ENCODE measurements around the gene DLG2.

DLG2 gene

DNA sequence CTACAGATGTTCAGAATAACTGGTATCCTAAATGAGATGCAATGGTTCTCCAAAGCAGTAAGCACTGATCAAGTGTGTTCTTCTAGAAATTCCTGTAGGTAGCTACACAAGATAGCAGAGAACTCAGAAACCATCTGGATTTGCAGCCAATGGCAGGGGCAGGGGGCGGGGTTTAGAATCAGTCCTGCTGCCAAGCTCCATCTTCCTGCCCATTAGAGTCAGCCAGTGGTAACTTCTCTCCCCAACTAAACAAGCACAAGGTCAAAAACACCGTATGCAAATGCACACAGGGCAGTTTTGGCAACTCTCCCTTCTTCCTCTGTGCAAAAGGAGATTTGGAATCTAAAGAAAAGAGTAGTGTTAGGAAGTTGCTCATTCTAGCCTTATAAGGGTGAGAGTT, 2103.5 kb downstream of the DLG2 start:
- no peak for DNase-seq

DNA sequence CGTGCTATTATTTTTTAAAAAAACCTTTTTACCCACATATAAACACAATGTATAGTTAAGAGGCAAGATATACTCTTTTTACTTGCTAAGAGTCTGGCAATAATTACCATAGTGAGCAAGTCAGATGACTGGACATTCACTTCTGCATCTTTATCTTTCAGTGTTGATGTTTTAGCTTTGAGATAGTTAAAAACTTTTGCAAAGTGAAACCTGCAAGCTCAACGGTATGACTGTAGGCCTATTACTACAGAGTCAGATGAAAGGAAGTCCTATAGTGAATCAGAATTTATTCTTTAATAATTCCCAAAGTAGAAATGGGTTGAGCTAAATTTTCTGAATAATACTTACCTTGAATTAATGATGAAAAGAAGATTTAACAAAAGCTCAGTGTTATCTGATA, 2104.2 kb downstream of the DLG2 start:
- DNase-seq: no peak

DNA sequence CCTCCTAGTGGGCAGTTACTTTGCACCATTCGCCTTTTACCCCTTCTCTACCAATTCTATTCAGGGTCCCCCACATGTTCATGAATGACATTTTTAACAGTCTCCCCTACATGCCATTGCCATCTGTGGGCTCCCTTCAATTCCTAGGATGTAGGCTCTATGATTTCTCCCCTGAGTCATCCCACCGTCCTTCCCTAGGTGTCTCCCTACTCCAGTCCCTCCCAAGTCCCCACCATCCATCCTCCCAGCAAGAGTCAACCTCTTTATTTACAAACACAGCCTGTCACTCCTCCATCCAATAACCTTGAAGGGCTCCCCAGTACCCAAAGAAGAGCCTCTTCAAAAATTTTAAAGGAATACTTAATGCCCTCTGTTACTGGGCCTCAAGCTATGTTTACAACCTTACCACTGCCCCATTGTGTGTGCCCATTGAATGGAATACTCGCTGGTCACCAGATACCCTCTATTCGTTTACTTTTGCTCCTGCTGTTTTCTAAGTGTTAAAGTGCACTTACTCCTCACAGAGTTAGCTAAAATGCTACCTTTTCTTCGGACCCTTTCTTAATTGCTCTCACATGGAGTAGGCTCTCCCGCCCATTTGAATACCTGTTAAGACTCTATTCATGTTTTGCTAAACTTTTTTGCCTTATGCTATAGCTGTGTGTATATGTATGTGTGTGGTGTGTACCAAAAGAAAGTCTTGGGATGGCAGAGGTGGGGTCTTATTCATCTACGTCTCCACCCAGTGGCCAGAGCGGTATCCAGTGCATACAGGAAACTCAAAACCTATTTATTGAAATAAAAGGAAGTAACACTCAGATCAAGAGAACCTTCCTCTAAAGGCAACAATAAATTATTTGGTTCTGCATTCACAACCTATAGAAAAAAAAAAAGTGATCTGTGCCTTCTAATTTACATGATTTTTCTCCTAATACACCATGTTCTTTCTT, 2105.2 kb downstream of the DLG2 start:
- no peak for DNase-seq

DNA sequence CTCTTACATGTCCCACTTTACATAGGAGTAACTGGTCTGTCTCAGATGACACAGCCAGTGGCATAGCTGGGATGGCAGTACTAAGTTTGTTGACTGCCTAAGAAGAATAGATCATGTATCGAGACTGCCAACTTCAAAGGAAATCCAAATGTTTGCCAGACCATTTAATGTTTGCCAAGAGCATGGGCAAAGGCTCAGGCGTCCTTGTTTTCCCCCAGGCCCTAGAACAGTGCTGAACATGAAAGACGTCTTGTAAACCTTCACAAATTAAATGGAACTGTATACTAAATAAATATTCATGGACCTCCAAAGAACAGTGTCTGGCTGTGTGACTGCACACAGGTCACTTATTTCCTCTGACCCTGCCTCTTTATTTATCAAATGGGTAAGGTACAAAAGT, 2106.3 kb downstream of the DLG2 start:
- no peak for DNase-seq

DNA sequence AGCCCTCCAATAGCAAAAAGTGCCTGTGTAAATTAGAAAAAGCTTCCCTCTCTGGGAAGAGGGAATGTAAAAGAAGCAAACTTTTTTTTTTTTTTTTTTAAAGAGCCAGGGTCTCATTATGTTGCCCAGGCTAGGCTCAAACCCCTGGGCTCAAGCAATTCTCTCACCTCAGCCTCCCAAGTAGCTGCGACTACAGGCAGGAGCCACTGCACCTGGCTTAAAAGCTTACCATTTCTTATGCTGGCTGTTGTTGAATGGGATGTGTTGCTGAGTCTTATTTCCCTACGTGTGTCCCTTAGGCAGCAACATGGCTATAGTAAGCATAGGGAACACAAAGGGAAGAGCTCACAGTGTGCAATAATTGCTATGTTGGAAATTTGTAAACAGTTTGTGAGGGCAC, 2115.5 kb downstream of the DLG2 start:
- DNase-seq: no peak

DNA sequence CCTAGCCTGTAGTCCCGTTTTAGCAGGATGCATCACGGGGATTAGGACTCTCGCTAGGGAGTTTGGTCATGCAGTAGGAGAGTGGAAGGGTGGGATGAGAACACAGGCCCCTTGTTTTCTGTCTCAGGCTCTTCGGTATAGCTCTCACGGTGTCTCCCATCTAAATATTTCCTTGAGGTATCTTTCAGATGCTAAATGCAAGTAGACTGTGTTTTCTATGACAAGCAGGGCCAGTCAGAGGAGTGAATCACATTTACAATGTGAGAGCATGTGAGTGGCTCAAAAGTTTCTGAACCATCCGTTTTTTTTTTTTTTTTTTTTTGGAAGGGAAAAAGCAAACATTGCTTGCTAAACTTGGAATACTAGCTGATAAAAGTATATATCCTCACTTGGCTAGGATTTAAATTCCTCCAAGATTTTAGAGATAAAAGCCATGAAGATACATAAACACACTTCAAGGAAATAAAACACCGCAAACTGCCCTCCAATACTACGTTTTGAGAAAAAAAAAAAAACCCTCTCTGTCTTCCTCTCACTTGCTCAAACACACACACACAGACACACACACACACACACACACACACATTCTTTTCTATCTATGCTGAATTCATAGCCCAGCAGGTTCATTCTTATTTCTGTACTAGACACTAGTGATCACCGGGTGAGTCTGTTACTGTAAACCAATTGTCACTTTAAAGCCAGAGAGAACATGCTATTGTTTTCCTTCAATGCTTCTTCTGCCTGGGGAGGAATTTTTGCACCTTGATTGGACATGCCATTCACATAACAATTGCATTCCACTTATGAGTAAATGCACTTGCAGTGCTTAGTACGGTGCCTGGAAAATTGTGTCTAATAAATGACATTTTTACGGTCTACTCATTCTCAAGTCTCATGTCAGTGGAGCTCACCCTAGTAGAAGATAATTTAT, 2116.3 kb downstream of the DLG2 start:
- DNase-seq: no peak

DNA sequence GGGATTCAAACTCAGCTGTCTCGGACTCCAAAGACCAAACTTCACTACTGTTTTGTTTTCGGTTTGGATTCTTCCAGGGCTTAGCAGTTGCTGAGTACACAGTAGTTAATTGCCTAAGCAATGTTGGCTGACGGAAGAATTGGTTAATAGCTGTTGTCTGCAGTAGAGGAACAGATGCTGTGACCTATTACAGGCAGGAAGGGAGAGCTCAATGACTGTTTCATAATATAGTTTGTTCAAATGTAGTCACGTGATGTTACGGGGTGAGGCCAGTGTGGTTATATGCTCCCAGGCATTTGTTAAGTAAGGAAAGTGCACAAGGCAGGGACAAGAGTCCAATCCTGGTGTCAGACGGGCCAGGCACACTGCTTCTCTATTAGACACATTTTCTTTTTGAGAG, 2118.3 kb downstream of the DLG2 start:
- no peak for DNase-seq

DNA sequence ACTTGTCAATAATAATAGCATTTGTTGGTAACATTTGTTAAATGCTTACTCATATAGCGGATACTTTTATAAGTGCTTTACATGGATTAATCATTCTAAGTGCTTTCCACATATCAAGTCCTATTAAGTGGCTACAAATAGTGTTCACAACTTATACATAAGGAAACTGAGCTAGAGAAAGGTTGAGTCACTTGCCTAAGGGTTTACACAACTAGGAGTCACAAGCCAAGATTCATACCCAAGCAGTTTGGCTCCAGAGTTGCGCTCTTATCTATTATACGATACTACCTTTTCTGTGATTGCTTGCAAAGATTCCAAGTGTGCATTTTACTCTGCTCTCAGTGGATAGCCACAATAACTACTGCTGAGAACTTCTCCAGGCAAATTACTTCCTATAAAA, 2125.1 kb downstream of the DLG2 start:
- no peak for DNase-seq

DNA sequence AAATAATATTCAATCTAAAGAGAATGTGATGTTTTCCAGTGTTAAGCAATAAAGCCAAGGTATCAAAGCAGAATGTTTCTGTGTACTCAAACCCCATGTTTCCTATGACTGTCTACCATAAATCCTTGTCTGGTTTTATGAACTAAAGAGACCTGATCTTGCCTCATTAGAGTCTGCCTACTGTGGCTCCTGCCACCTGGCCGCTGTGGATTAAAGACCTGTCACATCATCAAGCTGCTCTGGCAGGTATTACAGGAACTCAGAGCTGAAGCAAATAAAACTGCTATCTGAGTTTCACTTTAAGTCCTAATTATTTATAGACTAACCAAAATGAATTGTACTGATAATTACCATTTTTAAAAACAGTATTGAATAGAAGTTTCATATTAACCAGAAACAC, 2133.2 kb downstream of the DLG2 start:
- DNase-seq: no peak

DNA sequence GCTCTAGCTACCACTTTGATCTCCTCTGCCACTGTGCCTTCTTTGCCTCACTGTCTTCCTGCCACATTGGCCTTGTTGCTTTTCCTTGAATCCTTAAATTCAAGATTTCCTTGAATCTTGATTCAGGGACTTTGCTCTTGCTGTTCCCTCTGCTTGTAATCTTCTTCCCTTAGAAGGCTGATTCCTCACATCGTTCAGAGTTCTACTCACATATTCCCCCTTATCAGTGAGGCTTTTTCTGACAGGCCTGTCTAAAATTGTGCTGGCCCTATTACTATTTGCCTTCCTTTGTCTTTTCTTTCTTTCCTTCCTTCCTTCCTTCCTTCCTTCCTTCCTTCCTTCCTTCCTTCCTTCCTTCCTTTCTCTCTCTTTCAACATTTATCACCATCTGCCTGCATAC, 2134.1 kb downstream of the DLG2 start:
- no peak for DNase-seq

DNA sequence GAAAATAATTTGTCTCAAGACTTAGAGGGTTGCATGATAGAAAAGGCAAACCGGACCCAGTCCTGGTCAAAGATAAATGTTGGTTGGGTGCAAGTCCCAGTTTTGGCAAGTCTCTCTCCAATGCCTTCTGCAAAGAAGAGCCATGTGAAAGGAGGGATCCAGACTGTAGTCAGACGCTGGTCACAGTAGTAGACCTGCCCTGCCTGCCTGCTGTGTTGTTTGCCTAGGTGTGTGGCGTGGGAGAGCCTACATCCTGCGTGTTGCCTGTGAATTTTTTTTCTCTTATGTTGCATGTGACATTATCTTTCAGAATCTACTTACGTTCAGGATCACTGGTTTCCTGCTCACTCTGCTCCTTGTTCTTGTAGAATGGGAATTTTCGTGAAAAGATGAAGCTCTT, 2143.3 kb downstream of the DLG2 start:
- no peak for DNase-seq

DNA sequence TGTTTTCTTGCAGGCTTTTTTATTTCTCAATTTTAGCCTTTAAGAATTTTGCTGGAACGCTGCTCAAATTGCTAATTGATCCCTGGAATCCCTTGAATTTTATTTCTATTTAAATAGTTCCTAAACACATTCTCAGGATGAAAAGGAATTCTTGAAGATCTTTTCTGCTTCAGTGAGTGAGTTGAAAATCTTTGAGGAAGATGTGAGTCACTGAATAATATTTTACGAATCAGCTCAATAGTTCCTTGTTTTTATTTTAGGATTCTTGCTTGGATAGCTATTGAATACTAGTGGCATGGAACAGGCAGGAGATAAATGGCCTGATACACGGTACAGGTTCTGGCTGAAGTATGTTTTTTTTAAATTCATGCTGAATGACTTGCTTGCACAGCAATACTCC, 2146.3 kb downstream of the DLG2 start:
- no peak for DNase-seq

DNA sequence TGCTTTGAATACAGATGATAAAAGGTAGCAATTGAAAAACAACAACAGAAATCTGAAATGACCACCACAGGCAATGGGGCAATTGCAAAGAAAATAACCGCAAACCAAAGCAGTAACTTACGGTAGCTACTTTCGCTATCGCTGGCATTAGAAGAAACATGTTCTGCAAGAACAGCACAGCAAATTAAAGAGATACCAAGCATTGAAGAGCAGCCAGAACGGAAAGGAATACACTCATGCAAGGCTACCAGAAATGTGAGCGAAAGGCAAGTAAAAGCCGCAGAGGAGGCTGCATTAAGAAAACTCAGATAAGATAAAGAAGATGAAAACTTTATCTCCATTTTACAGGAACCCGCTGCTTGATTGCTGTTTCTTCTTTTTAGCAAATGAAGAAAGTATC, 2146.9 kb downstream of the DLG2 start:
- DNase-seq: no peak

DNA sequence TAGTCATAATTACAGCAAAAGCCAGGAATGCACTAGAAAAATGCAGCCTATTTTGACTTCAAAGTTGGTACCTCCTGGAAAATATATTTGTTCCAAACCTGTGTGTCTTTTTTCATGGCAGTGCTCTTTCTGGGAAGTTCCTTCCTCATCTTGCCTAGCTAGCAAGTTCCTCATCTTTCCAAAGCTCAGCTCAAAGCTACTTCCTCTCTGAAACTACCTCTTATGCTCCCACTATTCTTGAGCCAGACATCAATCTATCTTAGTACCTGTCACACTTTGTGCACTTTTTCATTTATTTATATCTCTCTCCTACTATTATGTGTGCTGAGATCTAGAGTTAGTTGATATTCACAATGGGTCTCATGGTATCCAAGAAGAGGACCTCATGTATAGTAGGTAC, 2149.4 kb downstream of the DLG2 start:
- DNase-seq: no peak

DNA sequence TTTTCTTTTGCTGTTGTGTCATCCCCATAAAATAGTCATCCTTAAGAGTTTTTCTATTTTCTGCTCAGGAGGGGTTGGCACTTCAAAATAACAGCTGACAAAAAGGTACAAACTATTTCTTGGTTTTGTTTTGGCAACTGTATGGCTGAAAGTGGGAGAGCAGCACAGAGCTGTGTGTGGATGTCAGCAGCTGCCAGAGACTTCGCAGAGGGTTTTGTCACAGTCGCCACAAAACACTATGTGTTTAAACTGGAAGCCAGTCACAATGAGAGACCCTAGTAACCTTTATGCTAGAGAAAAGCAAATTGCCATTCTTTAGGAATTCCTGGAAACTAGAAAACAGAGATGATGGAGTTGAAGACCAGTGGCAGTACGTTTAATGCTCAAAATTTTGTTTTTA, 2151.4 kb downstream of the DLG2 start:
- no peak for DNase-seq

DNA sequence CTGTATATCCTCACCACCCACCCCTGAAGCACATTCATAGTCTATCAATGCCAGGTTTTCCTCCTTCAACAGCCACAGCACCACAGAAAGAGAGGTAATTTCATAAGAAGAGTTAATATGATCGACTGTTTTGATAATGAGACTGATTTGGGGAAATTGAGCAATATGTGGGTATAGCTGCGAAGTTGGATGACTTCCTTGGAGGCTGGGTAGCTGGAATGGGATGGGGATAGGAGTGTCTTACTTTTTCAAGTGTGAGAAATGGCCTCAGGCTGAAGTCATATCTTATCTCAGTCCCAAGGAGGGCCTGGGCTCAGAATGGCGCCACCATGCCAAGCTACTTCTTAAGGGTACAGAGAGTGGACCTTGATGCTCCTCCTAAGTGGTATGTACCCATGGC, 2153.4 kb downstream of the DLG2 start:
- DNase-seq: no peak

DNA sequence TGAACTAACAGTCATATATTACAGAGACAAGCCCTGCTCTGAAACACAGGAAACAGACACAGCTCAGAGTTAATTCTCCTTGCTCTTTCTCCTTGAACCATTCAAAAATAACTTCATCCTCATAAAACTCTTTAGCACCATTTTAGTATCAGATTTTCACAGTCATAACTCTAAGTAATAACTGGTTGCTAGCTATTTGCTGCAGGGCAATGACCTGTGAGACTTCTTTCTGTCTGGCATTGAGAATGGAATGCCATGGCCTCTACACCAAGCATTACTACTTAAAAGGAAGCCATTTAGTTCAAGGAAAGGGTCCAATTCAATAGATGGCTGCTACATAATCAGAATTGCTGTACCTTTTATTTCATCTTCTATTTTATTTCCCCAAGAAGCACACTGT, 2154.3 kb downstream of the DLG2 start:
- DNase-seq: no peak

DNA sequence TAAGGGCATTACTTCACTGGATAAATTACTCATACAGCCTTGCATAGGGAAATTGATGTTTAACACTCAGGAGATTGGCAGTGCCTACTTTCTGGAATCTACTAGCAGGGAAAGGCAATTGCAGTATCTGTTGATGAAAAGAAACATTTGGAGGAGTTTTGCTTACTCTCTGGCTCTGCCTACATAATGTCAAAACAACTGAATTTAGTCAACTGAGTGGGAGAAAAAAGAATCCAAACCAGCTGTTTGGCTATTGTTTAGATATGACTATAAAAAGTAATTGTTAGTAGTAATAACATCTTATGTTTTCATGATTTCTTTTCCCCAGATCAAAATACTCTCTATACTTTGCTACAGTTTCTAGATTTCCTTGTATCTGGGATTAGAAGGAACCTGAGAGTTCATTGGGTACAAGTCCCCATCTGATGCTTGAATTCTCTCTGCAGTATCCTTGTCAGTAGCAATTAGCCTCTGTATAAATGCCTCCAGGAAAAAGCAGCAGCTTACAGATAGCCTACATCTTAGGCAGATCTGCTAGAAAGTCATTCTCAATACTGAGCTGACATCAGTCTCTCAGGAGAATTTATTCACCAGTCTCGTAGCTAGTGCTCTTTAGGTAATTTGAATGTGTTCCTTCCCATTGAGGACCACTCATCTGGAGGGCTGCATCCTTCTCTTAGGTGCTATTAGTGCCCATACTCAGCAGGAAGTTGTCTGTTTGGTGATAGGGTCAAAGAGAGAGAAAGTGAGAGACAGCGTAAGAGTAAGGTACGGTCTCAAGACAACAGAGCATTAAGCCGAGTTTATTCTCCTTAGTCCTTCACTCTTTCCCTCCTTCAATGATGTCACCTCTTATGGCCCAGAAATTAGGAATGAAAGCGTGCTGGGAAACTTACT, 2155.1 kb downstream of the DLG2 start:
- no peak for DNase-seq

DNA sequence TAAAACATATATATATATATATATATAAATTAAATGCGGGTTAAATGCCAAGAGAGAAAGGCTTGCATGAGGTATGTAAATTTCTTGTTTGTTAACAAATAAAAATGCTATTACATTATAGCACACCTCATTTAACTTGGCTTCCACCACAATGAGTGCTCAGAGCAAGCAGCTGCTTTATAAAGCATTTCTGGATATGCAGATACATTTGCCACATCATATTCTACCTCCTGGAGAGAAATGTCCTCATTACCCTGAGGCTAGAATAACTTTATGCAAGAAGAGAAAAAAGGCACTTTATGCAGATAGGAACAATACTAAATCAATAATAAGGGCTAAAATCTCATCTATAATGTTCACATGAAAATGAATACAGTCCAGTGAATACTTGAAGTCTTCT, 2159.3 kb downstream of the DLG2 start:
- DNase-seq: no peak

DNA sequence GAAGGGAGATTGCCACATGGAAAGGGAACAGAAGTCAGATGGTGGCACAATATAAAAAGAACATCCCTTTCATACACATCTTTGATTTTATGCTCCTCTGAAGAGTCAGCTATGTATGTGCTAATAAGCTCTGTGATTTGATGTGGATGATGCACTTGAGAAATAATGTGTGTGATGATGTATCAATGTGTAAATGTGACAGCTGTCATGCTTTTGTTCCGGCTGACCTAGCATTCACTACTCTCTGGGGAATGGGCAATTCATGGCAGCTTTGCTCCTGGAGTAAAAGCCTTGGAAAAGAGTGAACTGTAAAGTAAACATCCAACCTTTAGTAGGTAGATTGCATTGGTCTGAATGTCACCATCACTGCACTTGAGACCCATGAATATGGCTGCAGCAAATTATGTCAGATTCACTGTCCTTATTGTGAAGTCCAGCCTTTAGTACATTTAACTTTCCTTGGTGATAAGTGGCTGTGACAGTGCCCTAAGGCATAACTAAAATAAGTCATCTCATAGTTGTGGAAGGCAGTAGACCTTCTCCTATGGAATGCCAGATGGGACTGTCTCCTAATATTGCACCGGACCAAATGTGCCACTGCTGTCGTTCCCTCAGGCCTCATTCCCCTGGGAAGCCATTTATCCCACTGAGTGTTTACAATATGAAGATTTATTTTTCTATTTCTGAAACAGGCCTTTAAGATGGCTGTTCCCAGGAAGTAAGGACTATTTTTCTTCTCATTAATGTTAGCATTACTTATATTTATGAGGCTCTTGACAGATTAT, 2162.8 kb downstream of the DLG2 start:
- DNase-seq: no peak

DNA sequence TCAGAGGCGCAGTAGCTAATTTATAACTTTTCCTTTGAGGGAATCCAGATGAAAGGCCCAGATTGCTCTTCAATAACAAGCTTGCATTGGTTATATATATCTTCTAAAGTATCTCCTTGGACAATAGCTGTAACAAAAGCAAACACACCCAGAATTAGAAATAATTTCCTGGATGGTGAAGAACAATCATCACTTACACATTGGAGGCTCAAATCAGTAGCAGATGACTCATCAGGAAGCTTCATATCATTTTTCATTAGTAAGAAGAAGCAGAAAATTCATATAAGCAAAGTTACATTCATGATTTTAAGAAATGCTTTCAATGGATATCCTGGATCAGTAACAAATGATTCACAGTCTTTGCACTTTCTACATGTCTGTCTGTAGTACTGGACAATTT, 2167.3 kb downstream of the DLG2 start:
- DNase-seq: no peak

DNA sequence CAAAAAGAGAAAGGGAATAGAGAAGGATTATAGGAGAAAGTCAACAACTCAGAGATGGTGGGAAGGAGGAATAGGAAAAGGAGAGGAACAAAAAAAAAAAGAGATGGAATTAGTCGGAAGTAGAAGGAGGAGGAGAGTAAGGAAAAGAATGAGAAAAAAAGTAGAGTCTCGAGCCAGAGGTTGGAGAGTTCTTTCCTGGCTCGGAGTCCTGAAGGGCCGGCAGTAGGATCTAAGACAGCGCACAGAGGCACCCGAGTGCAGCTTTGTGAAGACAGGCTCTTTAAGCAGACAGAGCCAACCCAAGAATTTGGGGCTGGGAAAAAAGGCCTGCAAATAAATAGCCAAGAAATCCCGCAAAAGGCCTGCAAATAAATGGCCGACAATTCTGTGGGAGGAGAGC, 2170.6 kb downstream of the DLG2 start:
- DNase-seq: no peak

Data from CD4-positive, alpha-beta T cell treated with Interleukin-1 beta for 1 hour (primary cell).